Liver (tissue), 9 donors: ENCODE results near the gene ZDHHC11. TPM values are rescaled to one million over a fixed set of nuclear protein-coding genes. Genes with fewer than 3 reads are reported as not detected.

Source experiments
- DNase-seq: peaks from one replicate; pipeline ENCODE4 v3.0.0-alpha.2; 2017; ENCODE audit warnings: low spot score
- H3K27ac ChIP-seq, 2 donors: one replicate each; pipeline ENCODE4 v1.7.0; 2013; ENCODE audit warnings: inconsistent platforms in 2 of 2, low read length in 2 of 2, control low read depth in 1 of 2, low read depth in 1 of 2, mild to moderate bottlenecking in 1 of 2
- H3K27me3 ChIP-seq, 4 donors: one replicate each; pipeline versions ENCODE4 v1.6.1 to v1.7.0; 2013; ENCODE audit warnings: low read length in 3 of 4, inconsistent platforms in 1 of 4, mild to moderate bottlenecking in 1 of 4, moderate library complexity in 1 of 4; ENCODE audit not compliant: control insufficient read depth in 4 of 4, insufficient read depth in 4 of 4
- H3K36me3 ChIP-seq, 4 donors: one replicate each; pipeline versions ENCODE4 v1.6.1 to v1.7.0; 2013; ENCODE audit warnings: low read length in 3 of 4, mild to moderate bottlenecking in 3 of 4, low read depth in 1 of 4, moderate library complexity in 1 of 4; ENCODE audit not compliant: control insufficient read depth in 4 of 4, insufficient read depth in 3 of 4
- H3K4me1 ChIP-seq, 4 donors: one replicate each; pipeline versions ENCODE4 v1.6.1 to v1.7.0; 2013; ENCODE audit warnings: low read length in 3 of 4, mild to moderate bottlenecking in 3 of 4, moderate library complexity in 1 of 4; ENCODE audit not compliant: control insufficient read depth in 4 of 4, insufficient read depth in 4 of 4
- H3K4me3 ChIP-seq, 3 donors: one replicate each; pipeline versions ENCODE4 v1.6.1 to v1.7.0; 2013; ENCODE audit warnings: low read length in 3 of 3, control low read depth in 1 of 3, low read depth in 1 of 3, mild to moderate bottlenecking in 1 of 3
- H3K9ac ChIP-seq, 2 donors: one replicate each; pipeline ENCODE4 v1.7.0; 2013; ENCODE audit warnings: low read length in 2 of 2, mild to moderate bottlenecking in 2 of 2, moderate library complexity in 2 of 2, control low read depth in 1 of 2, low read depth in 1 of 2
- H3K9me3 ChIP-seq, 4 donors: one replicate each; pipeline versions ENCODE4 v1.6.1 to v1.7.0; 2013; ENCODE audit warnings: low read length in 3 of 4; ENCODE audit not compliant: control insufficient read depth in 4 of 4
- FOXA2 ChIP-seq: IDR thresholded peaks from 2 replicates; pipeline ENCODE4 v1.6.1; 2016; ENCODE audit warnings: antibody characterized with exemption
- GABPA ChIP-seq, 2 donors: IDR thresholded peaks in 1 of 2; conservative IDR thresholded peaks in 1 of 2; 2 replicates each; pipeline ENCODE4 v1.6.1; 2016; ENCODE audit warnings: antibody characterized with exemption in 2 of 2, mild to moderate bottlenecking in 1 of 2, moderate library complexity in 1 of 2
- HNF4A ChIP-seq, 2 donors: conservative IDR thresholded peaks; 2 replicates each; pipeline ENCODE4 v1.6.1; 2016; ENCODE audit warnings: antibody characterized with exemption in 2 of 2, mild to moderate bottlenecking in 2 of 2
- HNF4G ChIP-seq: IDR thresholded peaks from 2 replicates; pipeline ENCODE4 v1.6.1; 2016; ENCODE audit warnings: antibody characterized with exemption
- JUND ChIP-seq, 2 donors: IDR thresholded peaks; 2 replicates each; pipeline ENCODE4 v1.6.1; 2016; ENCODE audit warnings: antibody characterized with exemption in 2 of 2
- MAX ChIP-seq: IDR thresholded peaks from 2 replicates; pipeline ENCODE4 v1.6.1; 2016; ENCODE audit warnings: antibody characterized with exemption
- REST ChIP-seq: IDR thresholded peaks from 2 replicates; pipeline ENCODE4 v1.6.1; 2016; ENCODE audit warnings: antibody characterized with exemption, mild to moderate bottlenecking
- RXRA ChIP-seq, 2 donors: IDR thresholded peaks; 2 replicates each; pipeline ENCODE4 v1.6.1; 2017 to 2018; ENCODE audit warnings: antibody characterized with exemption in 2 of 2, mild to moderate bottlenecking in 1 of 2
- SP1 ChIP-seq: IDR thresholded peaks from 2 replicates; pipeline ENCODE4 v1.6.1; 2018; ENCODE audit warnings: antibody characterized with exemption, mild to moderate bottlenecking
- TAF1 ChIP-seq: conservative IDR thresholded peaks from 2 replicates; pipeline ENCODE4 v1.6.1; 2016; ENCODE audit warnings: antibody characterized with exemption, mild to moderate bottlenecking
- YY1 ChIP-seq: IDR thresholded peaks from 2 replicates; pipeline ENCODE4 v1.6.1; 2016; ENCODE audit warnings: antibody characterized with exemption, mild to moderate bottlenecking
- ZBTB33 ChIP-seq: IDR thresholded peaks from 2 replicates; pipeline ENCODE4 v1.6.1; 2016; ENCODE audit warnings: antibody characterized with exemption
- WGBS: extraction: QIAGEN DNeasy Blood & Tissue Kit; methylation state at CpG from one replicate; pipeline ENCODE4 v1.1.7; 2013; 5-methylcytosine and 5-hydroxymethylcytosine counted together
- polyA plus RNA-seq, 2 donors: library from polyadenylated mRNA; stranded (reverse) in 1 of 2; unstranded in 1 of 2; fragments of 200-250 nt in 1 of 2; fragments of >200 nt in 1 of 2; fragmentation: Nextera tagmentation in 1 of 2; extraction: Ambion mirVana in 1 of 2; gene quantifications; one replicate each; pipeline versions ENCODE4 v1.2.1 to v1.2.3, GENCODE V29; 2013 to 2015
- total RNA-seq, 2 donors: library from RNA; depleted of rRNA; stranded (reverse); fragments of >200 nt; gene quantifications; one replicate each; pipeline ENCODE4 v1.2.3, GENCODE V29; 2014
- donor health status: healthy.
- donor health status: healthy.
- donor health status: healthy.
- donor health status: healthy.
- donor health status: healthy.

ZDHHC11 gene
- total and polyA plus RNA-seq, 4 donors, result 0.93 to 3.2 (median 1.3) TPM

- H3K4me1 ChIP-seq, result no peaks in the 10 kb centered on the region
- H3K9ac ChIP-seq, result no peak overlapping the region
- no peaks in the 10 kb centered on the region for H3K9me3 ChIP-seq
- H3K36me3 ChIP-seq, result peaks cover 15 to 76% (median 48%) of the 10 kb centered on the region in 4 donors
- TF ChIP-seq JUND (IDR thresholded peaks at IDR 0.05) (no peak), ZBTB33 (no peak), HNF4A (conservative IDR thresholded peaks at IDR 0.05) (no peak), RXRA (IDR thresholded peaks at IDR 0.05) (no peak), GABPA (IDR thresholded peaks at IDR 0.05 in 1 of 2, conservative IDR thresholded peaks at IDR 0.05 in 1 of 2) (no peak), SP1 (no peak), FOXA2 (no peak), MAX (no peak), TAF1 (no peak), YY1 (no peak), HNF4G (no peak)
- H3K4me3 ChIP-seq, result no peak overlapping the region
- no peaks in the 10 kb centered on the region for H3K27me3 ChIP-seq
- DNase-seq, result no peak
- WGBS, result 98% methylated on average over 5 of the region's 5 CpGs
- no peak overlapping the region for H3K27ac ChIP-seq
Observed at GRCh38 chr5:870956-871355, 20.2 kb upstream of the ZDHHC11 start.

- Histone ChIP-seq H3K4me1 (peaks cover 0 to 2% (median 0%) of the 10 kb centered on the region in 4 donors), H3K9ac (no peak overlapping the region), H3K27ac (no peak overlapping the region), H3K36me3 (peaks cover 11 to 79% (median 45%) of the 10 kb centered on the region in 4 donors), H3K4me3 (no peak overlapping the region), H3K27me3 (no peaks in the 10 kb centered on the region), H3K9me3 (no peaks in the 10 kb centered on the region)
- 96% methylated on average over 16 of the region's 16 CpGs for WGBS
- no peak for DNase-seq
- TF ChIP-seq GABPA (IDR thresholded peaks at IDR 0.05 in 1 of 2, conservative IDR thresholded peaks at IDR 0.05 in 1 of 2) (no peak), FOXA2 (no peak), REST (no peak)
Observed at GRCh38 chr5:868428-869135, 17.8 kb upstream of the ZDHHC11 start.
